ENCODE data around the gene ST6GALNAC3. TPM values are rescaled to one million over a fixed set of nuclear protein-coding genes. Genes with fewer than 3 reads are reported as not detected.

Gene ST6GALNAC3
- total RNA-seq, 1 donor from 2014 or later = 23.6 TPM

DNA sequence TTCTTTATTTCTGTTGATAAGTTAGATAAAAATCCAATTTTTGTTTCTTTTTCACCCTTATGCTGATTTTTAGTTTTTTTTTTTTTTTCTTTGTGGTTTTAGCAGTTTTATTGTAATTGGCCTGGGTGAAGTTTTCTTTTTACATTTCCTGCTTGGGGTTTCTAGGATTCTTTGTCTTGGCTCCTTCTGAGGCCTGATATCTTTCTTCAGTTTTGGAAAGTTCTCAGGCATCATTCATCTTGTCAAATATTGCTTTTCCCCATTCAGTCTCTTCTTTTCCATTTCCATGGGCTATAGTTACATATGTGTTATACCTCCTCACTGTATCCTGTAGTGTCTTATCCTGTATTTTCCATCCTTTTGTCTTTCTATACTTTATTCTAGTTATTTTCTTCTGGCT, 28.5 kb downstream of the ST6GALNAC3 start:
- H3K79me2 ChIP-seq (ENCODE audit: low read depth) = peaks cover 39% of the 10 kb centered on the region

DNA sequence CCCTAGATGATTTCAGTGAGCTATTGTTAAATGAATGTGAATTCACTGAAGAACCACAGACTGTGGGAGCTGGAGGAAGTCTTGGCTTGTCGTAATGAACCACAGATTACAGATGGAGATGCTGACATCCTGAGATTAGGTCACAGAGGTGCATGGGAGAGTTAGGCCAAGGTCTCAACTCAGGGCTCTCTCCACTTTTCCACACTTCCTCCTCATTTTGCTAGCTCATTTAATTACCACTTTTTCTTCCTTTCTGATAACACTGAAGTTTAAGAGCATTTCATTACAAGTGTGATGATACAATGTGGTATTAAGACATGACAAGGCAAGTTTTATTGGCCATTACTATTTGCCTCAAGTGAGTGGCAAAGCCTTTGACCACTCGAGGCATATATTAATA, 30.8 kb downstream of the ST6GALNAC3 start:
- H3K27ac Mint-ChIP-seq = no peak overlapping the region
- H3K4me3 ChIP-seq = no peak overlapping the region
- H3K4me1 Mint-ChIP-seq = peaks cover 29% of the 10 kb centered on the region
- no peak overlapping the region for H3K4me2 ChIP-seq
- H3K9me3 Mint-ChIP-seq = peaks cover 2% of the 10 kb centered on the region
- H3K27me3 Mint-ChIP-seq (ENCODE audit: insufficient read depth, low read depth) = peaks cover 2% of the 10 kb centered on the region
- H3K27ac ChIP-seq = no peak overlapping the region
- H3K9ac ChIP-seq = no peak overlapping the region
- no peak for DNase-seq (ENCODE audit: low spot score)
- TF ChIP-seq EZH2 (IDR thresholded peaks at IDR 0.05) = no peak
- TF ChIP-seq, protein P1, sequence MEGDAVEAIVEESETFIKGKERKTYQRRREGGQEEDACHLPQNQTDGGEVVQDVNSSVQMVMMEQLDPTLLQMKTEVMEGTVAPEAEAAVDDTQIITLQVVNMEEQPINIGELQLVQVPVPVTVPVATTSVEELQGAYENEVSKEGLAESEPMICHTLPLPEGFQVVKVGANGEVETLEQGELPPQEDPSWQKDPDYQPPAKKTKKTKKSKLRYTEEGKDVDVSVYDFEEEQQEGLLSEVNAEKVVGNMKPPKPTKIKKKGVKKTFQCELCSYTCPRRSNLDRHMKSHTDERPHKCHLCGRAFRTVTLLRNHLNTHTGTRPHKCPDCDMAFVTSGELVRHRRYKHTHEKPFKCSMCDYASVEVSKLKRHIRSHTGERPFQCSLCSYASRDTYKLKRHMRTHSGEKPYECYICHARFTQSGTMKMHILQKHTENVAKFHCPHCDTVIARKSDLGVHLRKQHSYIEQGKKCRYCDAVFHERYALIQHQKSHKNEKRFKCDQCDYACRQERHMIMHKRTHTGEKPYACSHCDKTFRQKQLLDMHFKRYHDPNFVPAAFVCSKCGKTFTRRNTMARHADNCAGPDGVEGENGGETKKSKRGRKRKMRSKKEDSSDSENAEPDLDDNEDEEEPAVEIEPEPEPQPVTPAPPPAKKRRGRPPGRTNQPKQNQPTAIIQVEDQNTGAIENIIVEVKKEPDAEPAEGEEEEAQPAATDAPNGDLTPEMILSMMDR (IDR thresholded peaks at IDR 0.05) = no peak
- TF ChIP-seq EZH2phosphoT487 (IDR thresholded peaks at IDR 0.05) = no peak
- peaks cover 6% of the 10 kb centered on the region for H3K36me3 Mint-ChIP-seq
- no peak overlapping the region for H2AFZ ChIP-seq (replicated peaks)
- no peak overlapping the region for H3K4me3 Mint-ChIP-seq
- H4K20me1 ChIP-seq (ENCODE audit: low read depth) = no peaks in the 10 kb centered on the region
- peaks cover 22% of the 10 kb centered on the region for H3K79me2 ChIP-seq (ENCODE audit: low read depth)
- no peaks in the 10 kb centered on the region for H3K27me3 ChIP-seq
- no peaks in the 10 kb centered on the region for H3K36me3 ChIP-seq
- no peaks in the 10 kb centered on the region for H3F3A ChIP-seq (ENCODE audit: low read depth)
- no peaks in the 10 kb centered on the region for H3K9me3 ChIP-seq (ENCODE audit: low read depth)
- H3K4me1 ChIP-seq = peaks cover 8% of the 10 kb centered on the region

More for the DNA sequence above, 28.5 kb downstream of the ST6GALNAC3 start:
- Histone ChIP-seq H3K27ac (no peak overlapping the region), H3K4me1 (no peaks in the 10 kb centered on the region), H3K4me3 (no peak overlapping the region), H2AFZ (replicated peaks) (no peak overlapping the region), H3K36me3 (no peaks in the 10 kb centered on the region), H3K27me3 (no peaks in the 10 kb centered on the region), H3F3A (ENCODE audit: low read depth) (no peaks in the 10 kb centered on the region), H3K4me2 (no peak overlapping the region), H4K20me1 (ENCODE audit: low read depth) (no peaks in the 10 kb centered on the region), H3K9me3 (ENCODE audit: low read depth) (no peaks in the 10 kb centered on the region), H3K9ac (no peak overlapping the region)
- Mint-ChIP-seq H3K27me3 (ENCODE audit: insufficient read depth, low read depth) (no peaks in the 10 kb centered on the region), H3K4me3 (no peak overlapping the region), H3K4me1 (peaks cover 29% of the 10 kb centered on the region), H3K36me3 (peaks cover 5% of the 10 kb centered on the region), H3K27ac (no peak overlapping the region), H3K9me3 (peaks cover 2% of the 10 kb centered on the region)
- no peak for DNase-seq (ENCODE audit: low spot score)
- TF ChIP-seq EZH2phosphoT487 (IDR thresholded peaks at IDR 0.05) (no peak), EZH2 (IDR thresholded peaks at IDR 0.05) (no peak)
- TF ChIP-seq, protein P1 (IDR thresholded peaks at IDR 0.05) = no peak

DNA sequence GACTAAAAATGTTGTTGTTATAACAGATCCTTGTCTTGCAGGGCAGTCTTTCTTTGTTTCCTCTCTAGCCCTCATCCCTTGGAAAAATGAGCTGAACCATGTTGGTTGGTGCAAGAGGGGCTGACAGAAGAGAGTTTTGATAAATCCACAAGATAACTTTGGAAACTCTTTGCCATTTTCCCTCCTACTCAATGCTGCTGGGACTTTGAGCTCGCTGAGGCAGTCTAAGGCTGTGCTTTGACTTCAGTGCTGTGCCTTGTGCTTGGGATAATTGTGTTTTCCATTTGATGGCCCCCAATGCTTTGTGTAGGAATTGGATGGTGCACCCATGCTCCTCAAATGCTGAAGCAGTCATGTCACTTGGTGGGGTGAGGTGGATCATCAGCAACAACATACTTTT, 31.7 kb downstream of the ST6GALNAC3 start:
- Histone ChIP-seq H3K79me2 (ENCODE audit: low read depth) (peaks cover 19% of the 10 kb centered on the region), H3K4me1 (peaks cover 8% of the 10 kb centered on the region), H3K27ac (no peak overlapping the region), H3K4me3 (no peak overlapping the region), H3K9me3 (ENCODE audit: low read depth) (no peaks in the 10 kb centered on the region), H3F3A (ENCODE audit: low read depth) (no peaks in the 10 kb centered on the region), H4K20me1 (ENCODE audit: low read depth) (no peaks in the 10 kb centered on the region), H3K9ac (no peak overlapping the region), H3K4me2 (no peak overlapping the region), H2AFZ (replicated peaks) (no peak overlapping the region), H3K36me3 (no peaks in the 10 kb centered on the region), H3K27me3 (no peaks in the 10 kb centered on the region)
- H3K4me1 Mint-ChIP-seq = peaks cover 23% of the 10 kb centered on the region
- peaks cover 5% of the 10 kb centered on the region for H3K27me3 Mint-ChIP-seq (ENCODE audit: insufficient read depth, low read depth)
- no peak overlapping the region for H3K27ac Mint-ChIP-seq
- DNase-seq (ENCODE audit: low spot score) = no peak
- peaks cover 13% of the 10 kb centered on the region for H3K36me3 Mint-ChIP-seq
- TF ChIP-seq EZH2 (IDR thresholded peaks at IDR 0.05) = no peak
- TF ChIP-seq, protein P1 (IDR thresholded peaks at IDR 0.05) = no peak
- no peak for TF ChIP-seq EZH2phosphoT487 (IDR thresholded peaks at IDR 0.05)
- peaks cover 9% of the 10 kb centered on the region for H3K9me3 Mint-ChIP-seq
- no peak overlapping the region for H3K4me3 Mint-ChIP-seq
